Testis (tissue), 2 donors: Measurements from ENCODE around the gene DYRK1A.

Experiments used
- POLR2A ChIP-seq: fragments of 450-650 bp; IDR thresholded peaks from one replicate; pipeline ENCODE4 v1.6.1; 2017; ENCODE audit warnings: antibody characterized with exemption, mild to moderate bottlenecking, moderate library complexity
- TF ChIP-seq, protein P1 (sequence below), 3 experiments: fragments of 450-650 bp in 2 of 3; fragments of 200-600 bp in 1 of 3; sonication (generic) in 1 of 3; IDR thresholded peaks; one replicate each; pipeline ENCODE4 v1.5.1; 2016 to 2019; ENCODE audit warnings: antibody characterized with exemption in 3 of 3, mild to moderate bottlenecking in 2 of 3, moderate library complexity in 1 of 3

GRCh38 chr21:37372127-37372731 is 5.7 kb downstream of the DYRK1A start:
- TF ChIP-seq, protein P1, sequence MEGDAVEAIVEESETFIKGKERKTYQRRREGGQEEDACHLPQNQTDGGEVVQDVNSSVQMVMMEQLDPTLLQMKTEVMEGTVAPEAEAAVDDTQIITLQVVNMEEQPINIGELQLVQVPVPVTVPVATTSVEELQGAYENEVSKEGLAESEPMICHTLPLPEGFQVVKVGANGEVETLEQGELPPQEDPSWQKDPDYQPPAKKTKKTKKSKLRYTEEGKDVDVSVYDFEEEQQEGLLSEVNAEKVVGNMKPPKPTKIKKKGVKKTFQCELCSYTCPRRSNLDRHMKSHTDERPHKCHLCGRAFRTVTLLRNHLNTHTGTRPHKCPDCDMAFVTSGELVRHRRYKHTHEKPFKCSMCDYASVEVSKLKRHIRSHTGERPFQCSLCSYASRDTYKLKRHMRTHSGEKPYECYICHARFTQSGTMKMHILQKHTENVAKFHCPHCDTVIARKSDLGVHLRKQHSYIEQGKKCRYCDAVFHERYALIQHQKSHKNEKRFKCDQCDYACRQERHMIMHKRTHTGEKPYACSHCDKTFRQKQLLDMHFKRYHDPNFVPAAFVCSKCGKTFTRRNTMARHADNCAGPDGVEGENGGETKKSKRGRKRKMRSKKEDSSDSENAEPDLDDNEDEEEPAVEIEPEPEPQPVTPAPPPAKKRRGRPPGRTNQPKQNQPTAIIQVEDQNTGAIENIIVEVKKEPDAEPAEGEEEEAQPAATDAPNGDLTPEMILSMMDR (IDR thresholded peaks at IDR 0.05): no peak
- no peak for TF ChIP-seq POLR2A
